Cardiac septum (tissue), 1 donor: ENCODE data around the gene ANAPC16. TPM values are rescaled to one million over a fixed set of nuclear protein-coding genes. Genes with fewer than 3 reads are reported as not detected.
"Not testable (repeated sequence)": the region's sequence is repeated elsewhere in the genome, so short reads cannot be mapped to it uniquely, and the experiment has no call there.

Experiments used
- DNase-seq: peaks from one replicate; pipeline ENCODE4 v3.0.0-alpha.2; 2020; ENCODE audit warnings: low spot score
- intact Hi-C: fragments of 100-400 bp; cut with DNase I; formaldehyde crosslinking; loops from one replicate; pipeline ENCODE4 v1.14.0; 2022
- total RNA-seq: library from RNA; stranded (reverse); fragmentation: NEBNext Ultra II Directional; extraction: Animal tissue kit (Norgen Biotek cat#: 25700); gene quantifications from one replicate; pipeline ENCODE4 v1.2.1, GENCODE V29; 2021
- donor health status: DM: no; HTN: no; CAD: no.

The ANAPC16 gene
- total RNA-seq, 1 donor from 2014 or later = 171 TPM

- DNase-seq = no peak
- intact Hi-C loops = no loop called here
Measured at GRCh38 chr10:72206511-72207229, 9.1 kb upstream of the ANAPC16 start.

GRCh38 chr10:72208526-72208925 lies 7.3 kb upstream of the ANAPC16 start:
- intact Hi-C loops, DNase-seq: not testable (repeated sequence)

- intact Hi-C loops = loop anchor here (10.0 kb wide), 1 partner anchor 257 kb away; no protein-coding TSS in a partner anchor
- not testable (repeated sequence) for DNase-seq
Measured at GRCh38 chr10:72211381-72211780, 4.4 kb upstream of the ANAPC16 start.

GRCh38 chr10:72211832-72212231 lies 4.0 kb upstream of the ANAPC16 start:
- not testable (repeated sequence) for DNase-seq
- intact Hi-C loops = loop anchor here (10.0 kb wide), 1 partner anchor 257 kb away; no protein-coding TSS in a partner anchor

GRCh38 chr10:72218325-72218724 lies 2.5 kb downstream of the ANAPC16 start:
- intact Hi-C loops = loop anchor here (5.0 to 10.0 kb wide), 2 partner anchors 41 to 264 kb away; no protein-coding TSS in a partner anchor
- DNase-seq = no peak

- intact Hi-C loops = loop anchor here (5.0 to 10.0 kb wide), 2 partner anchors 41 to 264 kb away; no protein-coding TSS in a partner anchor
- DNase-seq = no peak
Measured at GRCh38 chr10:72218726-72219125, 2.9 kb downstream of the ANAPC16 start.

GRCh38 chr10:72219235-72219814 lies 3.5 kb downstream of the ANAPC16 start:
- no peak for DNase-seq
- intact Hi-C loops = loop anchor here (5.0 to 10.0 kb wide), 2 partner anchors 42 to 265 kb away; no protein-coding TSS in a partner anchor

GRCh38 chr10:72220637-72221036 lies 4.8 kb downstream of the ANAPC16 start:
- intact Hi-C loops = loop anchor here (5.0 kb wide), 2 partner anchors 88 to 173 kb away; no protein-coding TSS in a partner anchor
- DNase-seq = no peak

- no peak for DNase-seq
- intact Hi-C loops = loop anchor here (5.0 kb wide), 2 partner anchors 89 to 174 kb away; no protein-coding TSS in a partner anchor
Measured at GRCh38 chr10:72221278-72221677, 5.5 kb downstream of the ANAPC16 start.

GRCh38 chr10:72223743-72224101 lies 7.9 kb downstream of the ANAPC16 start:
- DNase-seq = no peak
- intact Hi-C loops = loop anchor here (5.0 kb wide), 2 partner anchors 91 to 176 kb away; no protein-coding TSS in a partner anchor

GRCh38 chr10:72224191-72224590 lies 8.4 kb downstream of the ANAPC16 start:
- intact Hi-C loops = loop anchor here (5.0 kb wide), 2 partner anchors 92 to 177 kb away; no protein-coding TSS in a partner anchor
- DNase-seq = not testable (repeated sequence)

GRCh38 chr10:72226418-72227027 lies 10.7 kb downstream of the ANAPC16 start:
- intact Hi-C loops = no loop called here
- no peak for DNase-seq

GRCh38 chr10:72227826-72228225 lies 12.0 kb downstream of the ANAPC16 start:
- intact Hi-C loops = no loop called here
- DNase-seq = no peak

GRCh38 chr10:72228318-72228751 lies 12.5 kb downstream of the ANAPC16 start:
- intact Hi-C loops = no loop called here
- DNase-seq = no peak

- no peak for DNase-seq
- intact Hi-C loops = no loop called here
Measured at GRCh38 chr10:72229261-72230251, 13.7 kb downstream of the ANAPC16 start.

- DNase-seq = no peak
- intact Hi-C loops = no loop called here
Measured at GRCh38 chr10:72233621-72234020, 17.8 kb downstream of the ANAPC16 start.

- intact Hi-C loops = no loop called here
- no peak for DNase-seq
Measured at GRCh38 chr10:72234560-72235095, 18.8 kb downstream of the ANAPC16 start.

GRCh38 chr10:72235544-72236279 lies 19.9 kb downstream of the ANAPC16 start:
- DNase-seq = no peak
- intact Hi-C loops = no loop called here
